Muscle layer of colon (tissue), 2 donors: ENCODE data around the gene FABP3.

Experiments used
- H3K27ac ChIP-seq: one replicate; pipeline ENCODE4 v1.7.0; 2013; ENCODE audit warnings: low read depth, mild to moderate bottlenecking, low read length, moderate library complexity
- H3K27me3 ChIP-seq, 2 donors: one replicate each; pipeline ENCODE4 v1.7.0; 2013; ENCODE audit warnings: low read length in 2 of 2, mild to moderate bottlenecking in 2 of 2; ENCODE audit not compliant: insufficient read depth in 2 of 2, control insufficient read depth in 1 of 2
- H3K36me3 ChIP-seq: one replicate; pipeline ENCODE4 v1.7.0; 2013; ENCODE audit warnings: mild to moderate bottlenecking, low read length; ENCODE audit not compliant: insufficient read depth
- H3K4me1 ChIP-seq: one replicate; pipeline ENCODE4 v1.7.0; 2013; ENCODE audit warnings: mild to moderate bottlenecking, low read length; ENCODE audit not compliant: insufficient read depth
- H3K4me3 ChIP-seq, 2 donors: one replicate each; pipeline ENCODE4 v1.7.0; 2013; ENCODE audit warnings: low read length in 2 of 2, low read depth in 1 of 2, mild to moderate bottlenecking in 1 of 2, moderate library complexity in 1 of 2
- H3K9ac ChIP-seq: one replicate; pipeline ENCODE4 v1.7.0; 2013; ENCODE audit warnings: low read length
- H3K9me3 ChIP-seq: one replicate; pipeline ENCODE4 v1.7.0; 2013; ENCODE audit warnings: mild to moderate bottlenecking, low read length
- donor health status: abdominal sarcoma.
- donor health status: Adenocarcinoma of cecum.

The FABP3 gene

DNA sequence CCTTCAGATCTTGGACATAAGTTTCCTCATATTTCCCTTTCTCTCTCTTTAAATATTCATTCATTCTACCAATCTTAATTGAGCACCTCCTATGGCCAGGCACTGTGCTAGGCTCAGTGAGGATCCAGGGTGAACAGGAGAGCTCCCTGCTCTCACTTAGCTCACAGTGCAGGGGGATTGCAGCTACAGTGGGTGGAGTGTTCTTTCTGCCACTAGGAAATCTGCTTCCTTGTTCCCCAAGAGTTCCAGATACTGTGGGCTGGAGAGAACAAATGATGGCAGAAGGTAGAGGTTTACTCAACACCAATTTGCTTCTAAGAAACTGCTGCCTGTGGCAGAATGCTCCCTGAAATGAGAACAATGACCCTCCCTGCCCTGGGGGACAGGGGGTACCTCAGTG, 5.1 kb upstream of the FABP3 start:
- Histone ChIP-seq H3K27ac (no peak overlapping the region), H3K9ac (no peak overlapping the region), H3K36me3 (no peaks in the 10 kb centered on the region), H3K4me3 (no peak overlapping the region), H3K27me3 (no peaks in the 10 kb centered on the region), H3K9me3 (no peaks in the 10 kb centered on the region), H3K4me1 (peaks cover 14% of the 10 kb centered on the region)

DNA sequence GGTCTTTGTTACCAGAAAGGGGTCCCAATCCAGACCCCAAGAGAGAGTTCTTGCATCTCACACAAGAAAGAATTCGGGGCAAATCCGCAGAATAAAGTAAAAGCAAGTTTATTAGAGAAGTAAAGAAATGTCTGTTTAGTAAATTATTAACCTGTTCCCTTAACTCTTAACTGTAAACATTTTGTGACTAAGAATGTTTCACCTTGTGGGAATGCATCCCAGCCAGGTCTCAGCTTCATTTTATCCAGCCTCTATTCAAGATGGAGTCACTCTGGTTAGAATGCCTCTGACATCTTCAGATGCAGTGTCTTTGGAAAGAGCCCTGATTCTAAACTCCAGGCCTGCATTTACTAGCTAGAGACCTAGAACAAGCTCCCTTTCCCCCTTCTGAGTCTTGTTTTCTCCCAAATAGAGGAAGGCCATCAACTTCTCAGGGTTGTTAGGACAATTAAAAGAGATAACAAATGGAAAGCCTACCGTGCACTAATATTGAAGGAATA, 4.5 kb upstream of the FABP3 start:
- Histone ChIP-seq H3K4me3 (no peak overlapping the region), H3K36me3 (no peaks in the 10 kb centered on the region), H3K27ac (no peak overlapping the region), H3K9me3 (no peaks in the 10 kb centered on the region), H3K9ac (no peak overlapping the region), H3K4me1 (peaks cover 18% of the 10 kb centered on the region), H3K27me3 (no peaks in the 10 kb centered on the region)

DNA sequence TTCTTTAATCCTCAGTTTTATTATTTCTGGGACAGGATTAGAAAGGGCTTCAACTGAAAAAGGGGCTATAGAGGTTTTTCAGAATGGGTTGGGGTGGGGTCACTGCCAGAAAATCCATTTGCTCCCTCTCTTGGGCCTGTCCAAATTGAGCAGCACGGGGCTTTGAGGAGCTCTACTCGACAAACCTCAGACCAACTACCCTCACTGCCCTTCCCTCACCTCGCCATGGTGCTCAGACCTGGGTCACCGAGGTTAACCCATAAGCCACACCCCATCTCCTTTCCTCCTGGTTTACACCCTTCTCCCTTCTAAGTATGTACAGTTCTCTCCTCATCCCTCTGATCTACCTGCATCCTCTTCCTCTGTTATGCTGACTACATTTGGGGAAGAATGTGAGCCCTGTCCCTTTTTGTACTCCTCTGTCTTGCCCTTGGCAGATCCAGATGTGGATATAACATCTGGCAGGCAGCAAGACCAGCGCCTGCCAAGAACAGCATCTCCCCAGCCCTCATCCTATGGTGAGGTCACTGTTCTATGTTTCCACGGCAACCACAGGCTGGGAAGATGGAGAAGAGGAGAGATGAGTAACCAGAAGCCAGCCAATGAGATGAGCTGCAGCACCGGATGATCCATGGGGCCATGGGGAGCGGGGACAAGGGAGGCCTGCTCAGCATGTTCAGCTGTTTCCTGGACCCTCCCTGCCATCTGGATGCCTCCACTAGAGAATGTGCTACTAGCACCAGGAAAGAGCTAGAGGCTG, 3.7 kb upstream of the FABP3 start:
- H3K4me3 ChIP-seq, result no peak overlapping the region
- H3K4me1 ChIP-seq, result peaks cover 22% of the 10 kb centered on the region
- H3K27ac ChIP-seq, result no peak overlapping the region
- no peaks in the 10 kb centered on the region for H3K27me3 ChIP-seq
- H3K36me3 ChIP-seq, result no peaks in the 10 kb centered on the region
- H3K9ac ChIP-seq, result no peak overlapping the region
- H3K9me3 ChIP-seq, result no peaks in the 10 kb centered on the region

DNA sequence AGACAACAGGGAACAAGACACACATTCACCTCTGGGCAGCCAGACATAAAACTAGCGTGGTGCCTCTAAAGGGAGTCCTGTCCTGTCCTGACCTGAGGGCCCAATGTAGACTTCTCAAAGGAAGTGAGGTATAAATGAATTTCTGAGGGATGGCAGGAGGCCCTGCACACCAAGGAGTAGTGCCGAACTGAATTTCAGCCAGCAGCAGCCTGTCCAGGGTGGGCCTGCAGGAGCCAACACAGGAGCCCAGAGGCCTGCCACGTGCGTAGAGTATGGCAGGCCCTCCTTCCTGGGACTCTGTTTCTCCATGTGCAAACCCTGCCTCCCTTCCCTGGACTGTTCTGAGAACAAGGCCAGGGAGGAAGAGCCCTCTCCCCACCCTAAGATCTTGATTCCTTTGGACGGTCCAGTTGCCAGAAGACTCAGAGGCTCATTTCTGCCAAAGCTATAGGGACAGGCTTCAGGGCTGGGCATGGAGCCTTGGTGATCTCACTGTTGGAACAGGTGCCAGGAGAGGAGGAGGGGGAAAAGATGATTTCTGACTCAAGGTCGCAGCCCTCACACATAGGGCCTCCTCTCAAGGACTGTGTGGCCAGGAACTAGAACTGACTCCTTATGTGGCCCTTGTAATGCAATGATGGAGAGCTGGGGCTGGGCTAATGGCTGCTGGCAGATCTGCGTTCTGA, 1.8 kb upstream of the FABP3 start:
- Histone ChIP-seq H3K27me3 (no peaks in the 10 kb centered on the region), H3K4me3 (no peak overlapping the region), H3K9ac (no peak overlapping the region), H3K36me3 (no peaks in the 10 kb centered on the region), H3K4me1 (peaks cover 22% of the 10 kb centered on the region), H3K9me3 (no peaks in the 10 kb centered on the region), H3K27ac (peak overlapping the region; percentile 27)

DNA sequence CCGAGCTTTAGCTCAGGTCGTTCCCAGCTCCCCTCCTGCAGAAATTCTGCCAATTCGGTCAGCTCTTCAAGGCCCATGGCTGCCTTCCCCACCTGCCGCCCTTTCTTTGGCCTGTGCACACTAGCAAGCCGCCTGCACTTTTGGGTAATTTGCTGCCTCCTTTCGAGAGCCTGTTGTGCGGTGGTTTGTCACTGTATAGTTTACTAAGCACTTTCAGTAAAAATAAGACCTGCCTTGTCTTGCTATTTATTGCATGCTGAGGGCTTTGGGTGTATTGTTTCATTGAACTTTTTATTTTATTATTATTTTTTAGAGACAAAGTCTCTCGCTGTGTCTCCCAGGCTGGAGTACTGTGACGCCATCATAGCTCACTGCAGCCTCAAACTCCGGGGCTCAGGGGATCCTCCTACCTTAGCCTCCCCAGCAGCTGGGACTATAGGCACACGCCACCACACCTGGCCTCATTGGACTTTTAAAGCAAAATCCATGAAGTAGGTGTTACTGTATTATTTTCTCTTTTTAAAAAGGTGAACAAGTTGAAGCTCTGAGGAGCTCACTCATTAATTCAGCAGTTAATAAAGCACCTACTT, 1.1 kb upstream of the FABP3 start:
- no peaks in the 10 kb centered on the region for H3K27me3 ChIP-seq
- peaks cover 25% of the 10 kb centered on the region for H3K4me1 ChIP-seq
- peak overlapping the region; percentile 27 for H3K27ac ChIP-seq
- H3K4me3 ChIP-seq, result peak overlapping the region; percentile 10 to 75
- H3K9ac ChIP-seq, result no peak overlapping the region
- H3K9me3 ChIP-seq, result no peaks in the 10 kb centered on the region
- no peaks in the 10 kb centered on the region for H3K36me3 ChIP-seq

DNA sequence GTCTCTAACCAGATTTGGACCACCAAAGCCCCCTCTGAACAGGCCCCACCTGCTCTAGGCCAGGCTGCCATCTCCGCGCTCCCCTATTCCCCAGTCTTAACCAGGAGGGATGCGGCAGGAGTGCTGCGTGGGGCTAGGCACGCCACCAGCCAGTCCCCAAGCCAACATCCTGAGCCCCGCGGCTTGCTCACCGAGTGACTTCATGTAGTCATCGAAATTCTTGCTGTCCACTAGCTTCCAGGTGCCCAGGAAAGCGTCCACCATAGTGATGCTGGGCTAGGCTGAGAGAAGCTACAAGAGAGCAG, 173 bp downstream of the FABP3 start:
- no peaks in the 10 kb centered on the region for H3K27me3 ChIP-seq
- peak overlapping the region; percentile 56 for H3K9ac ChIP-seq
- H3K4me1 ChIP-seq, result peaks cover 31% of the 10 kb centered on the region
- peak overlapping the region; percentile 10 to 75 for H3K4me3 ChIP-seq
- H3K36me3 ChIP-seq, result no peaks in the 10 kb centered on the region
- no peaks in the 10 kb centered on the region for H3K9me3 ChIP-seq
- peak overlapping the region; percentile 16 for H3K27ac ChIP-seq

DNA sequence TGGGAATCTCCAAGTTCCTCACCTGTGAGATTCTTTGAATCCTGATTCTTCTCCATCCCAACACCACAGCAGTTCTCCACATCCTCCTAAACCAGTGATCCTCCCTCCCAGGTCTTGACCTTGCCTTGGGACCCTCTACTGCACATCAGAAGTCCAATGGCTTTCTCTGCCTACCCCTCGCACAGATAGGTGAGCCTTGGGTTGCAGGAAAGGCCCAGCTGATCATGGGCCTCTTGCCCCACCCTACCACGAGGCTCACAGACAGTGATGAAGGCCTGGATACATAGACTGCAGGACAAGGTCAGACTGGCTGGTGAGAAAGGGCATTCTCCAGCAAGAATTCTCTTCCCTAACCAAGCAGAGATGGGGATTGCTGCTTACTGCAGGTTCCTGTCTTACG, 825 bp downstream of the FABP3 start:
- Histone ChIP-seq H3K27ac (no peak overlapping the region), H3K27me3 (no peaks in the 10 kb centered on the region)

DNA sequence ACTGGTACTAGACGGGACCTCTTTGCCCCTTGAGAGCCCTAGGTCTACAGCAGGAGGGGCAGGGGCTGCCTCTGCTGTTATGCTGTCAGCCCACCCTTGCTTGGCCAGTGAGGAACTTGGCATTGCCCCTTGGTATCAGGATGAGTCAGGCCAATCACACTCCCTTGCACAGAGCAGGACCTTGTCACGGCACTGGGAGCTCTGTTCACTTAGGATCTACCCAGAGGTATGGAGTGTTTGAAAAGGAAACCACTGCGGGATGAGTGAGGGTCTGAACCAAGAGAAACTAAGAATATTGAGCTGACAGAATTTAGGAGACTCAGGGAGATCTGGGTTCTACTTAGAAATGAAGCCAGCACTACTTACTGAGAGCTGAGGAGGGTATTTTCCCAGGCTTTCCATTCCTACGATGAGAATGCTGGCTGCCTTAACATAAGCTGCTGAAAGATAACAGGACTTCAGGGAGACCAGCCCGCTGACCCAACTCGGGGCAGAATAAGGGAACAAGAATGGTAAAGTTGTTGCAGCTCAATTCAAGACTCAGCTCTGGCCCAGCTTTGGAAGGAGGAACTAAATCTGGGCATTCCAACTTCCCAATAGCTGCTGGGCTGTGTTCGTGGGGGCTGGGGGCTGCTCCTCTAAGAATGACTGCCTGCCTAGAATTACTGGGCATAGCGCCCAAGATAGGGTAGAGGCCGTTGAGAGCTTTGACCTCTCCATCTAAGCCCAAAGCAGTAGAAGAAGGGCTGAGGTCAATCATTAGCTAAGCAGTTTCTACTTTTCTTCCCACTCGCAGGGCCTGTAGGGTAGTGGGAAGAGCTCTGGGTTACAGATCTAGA, 1.5 kb downstream of the FABP3 start:
- Histone ChIP-seq H3K27ac (no peak overlapping the region), H3K9ac (no peak overlapping the region), H3K4me1 (peaks cover 31% of the 10 kb centered on the region), H3K27me3 (no peaks in the 10 kb centered on the region), H3K4me3 (no peak overlapping the region), H3K36me3 (no peaks in the 10 kb centered on the region), H3K9me3 (no peaks in the 10 kb centered on the region)

More for the DNA sequence above, 825 bp downstream of the FABP3 start:
- Histone ChIP-seq H3K36me3 (no peaks in the 10 kb centered on the region), H3K9ac (no peak overlapping the region), H3K4me3 (no peak overlapping the region), H3K9me3 (no peaks in the 10 kb centered on the region), H3K4me1 (peaks cover 31% of the 10 kb centered on the region)

DNA sequence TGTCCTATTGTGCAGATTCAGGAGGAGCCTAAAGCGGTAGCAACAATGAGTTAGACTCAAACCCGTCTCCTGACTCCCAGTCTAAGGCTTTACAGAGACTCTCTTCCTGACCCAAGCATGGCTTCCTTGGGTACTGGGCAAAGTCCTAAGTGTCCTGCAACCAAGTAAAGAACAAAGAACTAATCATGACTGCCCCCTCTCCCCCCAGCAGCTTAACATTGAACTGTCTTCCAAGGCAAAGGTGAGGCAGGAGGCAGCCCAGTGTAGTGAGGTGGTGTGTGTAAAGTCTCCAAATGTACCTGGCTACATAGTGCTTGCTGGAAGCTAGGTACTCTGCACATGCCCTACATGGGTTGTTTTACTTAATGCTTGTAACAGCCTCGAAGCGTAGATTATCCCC, 2.3 kb downstream of the FABP3 start:
- Histone ChIP-seq H3K27me3 (no peaks in the 10 kb centered on the region), H3K27ac (no peak overlapping the region), H3K36me3 (no peaks in the 10 kb centered on the region), H3K9me3 (no peaks in the 10 kb centered on the region), H3K9ac (no peak overlapping the region), H3K4me1 (peaks cover 31% of the 10 kb centered on the region), H3K4me3 (no peak overlapping the region)

DNA sequence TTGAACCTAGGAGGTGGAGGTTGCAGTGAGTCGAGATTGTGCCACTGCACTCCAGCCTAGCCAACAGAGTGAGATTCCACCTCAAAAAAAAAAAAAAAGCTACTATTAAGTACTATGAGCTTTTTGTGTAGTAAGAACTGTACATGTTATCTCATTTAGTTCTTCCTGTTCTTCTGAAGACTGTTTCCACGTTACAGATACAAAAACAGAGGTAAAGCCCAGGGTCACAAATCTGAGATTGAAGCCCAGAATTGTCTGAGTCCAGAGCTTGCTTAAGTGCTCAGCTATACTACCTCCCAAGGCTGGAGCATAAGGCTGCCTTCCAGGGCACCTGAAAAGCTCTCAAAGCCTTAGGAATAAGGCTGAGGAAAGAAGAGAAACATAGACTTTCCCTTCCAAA, 2.9 kb downstream of the FABP3 start:
- Histone ChIP-seq H3K27ac (no peak overlapping the region), H3K27me3 (no peaks in the 10 kb centered on the region)

DNA sequence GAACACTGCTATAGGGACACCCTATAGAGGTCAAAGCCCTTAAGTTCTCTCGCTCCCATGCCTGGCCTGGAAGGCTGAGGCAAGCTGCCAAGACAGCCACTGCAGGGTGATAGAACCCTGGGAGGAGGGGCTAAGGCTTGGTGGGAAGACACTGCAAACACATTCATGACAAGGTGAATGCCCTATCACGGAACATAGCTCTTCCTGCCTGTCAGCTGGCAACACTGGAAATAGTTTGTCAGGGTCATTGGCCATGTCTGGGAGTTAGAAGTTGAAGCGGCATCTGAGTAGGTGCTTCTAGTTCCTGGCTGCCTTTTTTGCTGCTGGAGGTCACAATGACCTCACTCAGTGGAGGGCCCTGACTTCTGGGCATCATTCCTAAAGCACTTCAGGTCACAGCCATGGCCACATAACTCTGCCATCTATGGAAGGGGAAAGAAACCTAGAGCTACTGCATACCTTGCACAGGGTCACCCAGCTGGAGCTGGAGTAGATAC, 4.2 kb downstream of the FABP3 start:
- Histone ChIP-seq H3K9me3 (no peaks in the 10 kb centered on the region), H3K4me1 (peaks cover 23% of the 10 kb centered on the region), H3K9ac (no peak overlapping the region), H3K27ac (no peak overlapping the region), H3K27me3 (no peaks in the 10 kb centered on the region), H3K36me3 (peaks cover 9% of the 10 kb centered on the region), H3K4me3 (no peak overlapping the region)

More for the DNA sequence above, 2.9 kb downstream of the FABP3 start:
- peaks cover 33% of the 10 kb centered on the region for H3K4me1 ChIP-seq
- H3K9ac ChIP-seq, result no peak overlapping the region
- no peak overlapping the region for H3K4me3 ChIP-seq
- no peaks in the 10 kb centered on the region for H3K9me3 ChIP-seq
- H3K36me3 ChIP-seq, result peaks cover 3% of the 10 kb centered on the region
